Activated effector memory CD4-positive, alpha-beta T cell treated with Interleukin-2 at 50 U/mL for 16 hours (primary cell): Measurements from ENCODE around the gene PPAN.

Experiments used
- DNase-seq: peaks from one replicate; pipeline ENCODE4 v3.0.0-alpha.2; 2020

Gene PPAN

GRCh38 chr19:10093295-10094186, 12.6 kb upstream of the PPAN start:
- no peak for DNase-seq

- DNase-seq = no peak
Measured at GRCh38 chr19:10095622-10095947, 10.6 kb upstream of the PPAN start.

GRCh38 chr19:10095948-10096614, 10.1 kb upstream of the PPAN start:
- DNase-seq = peak; percentile 87

GRCh38 chr19:10096615-10096963, 9.6 kb upstream of the PPAN start:
- no peak for DNase-seq

- no peak for DNase-seq
Measured at GRCh38 chr19:10100163-10100785, 5.9 kb upstream of the PPAN start.

GRCh38 chr19:10102787-10103236, 3.4 kb upstream of the PPAN start:
- no peak for DNase-seq

- no peak for DNase-seq
Measured at GRCh38 chr19:10104130-10104513, 2.0 kb upstream of the PPAN start.

GRCh38 chr19:10104665-10105508, 1.3 kb upstream of the PPAN start:
- DNase-seq = peak; percentile 70

GRCh38 chr19:10105509-10106099, 558 bp upstream of the PPAN start:
- DNase-seq = no peak

- no peak for DNase-seq
Measured at GRCh38 chr19:10107254-10107653, 1.1 kb downstream of the PPAN start.

- no peak for DNase-seq
Measured at GRCh38 chr19:10107817-10108367, 1.7 kb downstream of the PPAN start.

- no peak for DNase-seq
Measured at GRCh38 chr19:10109528-10109927, 3.4 kb downstream of the PPAN start.

GRCh38 chr19:10110076-10110971, 4.2 kb downstream of the PPAN start:
- no peak for DNase-seq

GRCh38 chr19:10110972-10111317, 4.8 kb downstream of the PPAN start:
- DNase-seq = no peak

- DNase-seq = peak; percentile 7
Measured at GRCh38 chr19:10111405-10111811, 5.2 kb downstream of the PPAN start, which contains the start of gene P2RY11. Gene P2RY11 (plus strand): TSS chr19:10111693. CDS start chr19:10111722, 29 bp downstream.

GRCh38 chr19:10112037-10112761, 6.0 kb downstream of the PPAN start:
- DNase-seq = peak; percentile 16

- peak; percentile 58 for DNase-seq
Measured at GRCh38 chr19:10112895-10113591, 6.9 kb downstream of the PPAN start.

- DNase-seq = no peak
Measured at GRCh38 chr19:10113592-10113963, 7.4 kb downstream of the PPAN start.

GRCh38 chr19:10113964-10114650, 7.9 kb downstream of the PPAN start:
- DNase-seq = no peak
